Karpas-422 (cell line): Measurements from ENCODE around the gene PSMD2. TPM values are rescaled to one million over a fixed set of nuclear protein-coding genes. Genes with fewer than 3 reads are reported as not detected.

ENCODE experiments used
- DNase-seq: peaks from one replicate; pipeline ENCODE4 v3.0.0-alpha.2; 2015
- H2AFZ ChIP-seq: fragments of 200-600 bp; sonication (generic); 2 replicates; pipeline ENCODE4 v1.6.1; 2014; ENCODE audit warnings: antibody characterized with exemption, low read length, mixed read lengths
- H3K27ac ChIP-seq: fragments of 200-600 bp; sonication (generic); 2 replicates; pipeline ENCODE4 v1.5.1; 2014; ENCODE audit warnings: mild to moderate bottlenecking, low read length, moderate library complexity
- H3K27me3 ChIP-seq: fragments of 200-600 bp; sonication (generic); 2 replicates; pipeline ENCODE4 v1.6.1; 2014; ENCODE audit warnings: low read length, mixed read lengths
- H3K36me3 ChIP-seq: fragments of 200-600 bp; sonication (generic); 2 replicates; pipeline ENCODE4 v1.6.1; 2014; ENCODE audit warnings: low read length, mixed read lengths; ENCODE audit not compliant: insufficient read depth
- H3K4me1 ChIP-seq: fragments of 200-600 bp; sonication (generic); 2 replicates; pipeline ENCODE4 v1.6.1; 2014; ENCODE audit warnings: mild to moderate bottlenecking, low read length, mixed read lengths
- H3K4me2 ChIP-seq: fragments of 200-600 bp; sonication (generic); 2 replicates; pipeline ENCODE4 v1.6.1; 2014; ENCODE audit warnings: low read length, low read depth, mild to moderate bottlenecking; ENCODE audit not compliant: poor library complexity, severe bottlenecking
- H3K4me3 ChIP-seq: fragments of 200-600 bp; sonication (generic); 2 replicates; pipeline ENCODE4 v1.5.1; 2014; ENCODE audit warnings: mild to moderate bottlenecking, antibody characterized with exemption, low read length, mixed read lengths
- H3K79me2 ChIP-seq: fragments of 200-600 bp; sonication (generic); 2 replicates; pipeline ENCODE4 v1.6.1; 2014; ENCODE audit warnings: mild to moderate bottlenecking, low read length, mixed read lengths
- H3K9ac ChIP-seq: fragments of 200-600 bp; sonication (generic); 2 replicates; pipeline ENCODE4 v1.6.0; 2014; ENCODE audit warnings: low read length
- H3K9me2 ChIP-seq: fragments of 200-600 bp; sonication (generic), shearing (Covaris generic); replicated peaks from 2 replicates; pipeline ENCODE4 v1.6.0; 2014; ENCODE audit warnings: mild to moderate bottlenecking, low read length, moderate library complexity; ENCODE audit not compliant: insufficient read depth
- H3K9me3 ChIP-seq: fragments of 300-700, 200-600 bp; sonication (generic); 2 replicates; pipeline ENCODE4 v1.6.1; 2014; ENCODE audit warnings: low read length, mixed read lengths
- H4K20me1 ChIP-seq: fragments of 200-600 bp; sonication (generic); 2 replicates; pipeline ENCODE4 v1.6.1; 2014; ENCODE audit warnings: mild to moderate bottlenecking, antibody characterized with exemption, low read length, low read depth; ENCODE audit not compliant: insufficient read depth
- total RNA-seq: library from RNA; depleted of rRNA; stranded (reverse); fragments of >200 nt; shearing (Covaris generic); gene quantifications from 2 replicates; pipeline ENCODE4 v1.2.3, GENCODE V29; 2014; ENCODE audit warnings: low replicate concordance

Gene PSMD2
- total RNA-seq, 1 experiment from 2014 or later = 235 TPM

DNA sequence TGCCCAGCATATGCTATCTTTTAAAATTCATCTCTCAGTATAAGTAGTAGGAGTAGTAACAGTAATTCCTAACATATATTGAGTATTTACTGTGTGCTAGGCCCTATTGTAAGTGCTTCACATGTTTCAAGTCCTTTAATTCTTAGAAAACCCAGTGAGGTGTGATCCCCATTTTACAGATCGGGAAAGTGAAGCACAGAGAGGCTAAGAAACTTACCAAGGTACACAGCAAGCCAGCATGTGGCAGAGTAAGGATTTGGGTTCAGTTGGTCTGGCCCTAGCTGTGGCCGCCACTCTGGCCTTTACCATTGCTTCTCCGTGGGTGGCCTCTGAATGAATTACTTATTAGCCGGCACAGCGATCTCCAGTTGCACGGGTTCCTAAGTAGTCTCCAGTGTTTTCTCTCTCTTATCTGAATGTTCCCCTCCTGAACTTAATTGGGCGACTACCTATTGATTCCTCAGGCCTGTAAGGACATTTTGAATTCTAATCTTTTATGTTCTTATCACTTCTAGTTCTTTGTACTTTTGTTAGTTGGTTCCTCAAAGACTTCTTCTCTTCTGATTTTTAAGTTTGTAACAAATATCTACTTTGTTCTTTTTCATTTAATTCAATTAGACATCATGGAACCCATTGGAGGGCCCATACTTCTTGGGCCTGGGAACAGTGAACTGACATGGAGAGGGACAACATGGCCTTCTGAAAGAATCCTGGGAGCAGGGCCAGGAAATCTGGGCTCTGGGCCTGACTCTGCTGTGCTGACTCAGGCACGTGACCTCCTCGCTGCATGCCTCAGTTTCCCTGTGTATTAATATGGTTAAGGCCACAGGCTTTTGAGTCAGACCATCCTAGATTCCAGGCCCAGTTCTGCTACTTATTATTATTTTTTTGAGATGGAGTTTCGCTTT, 50.8 kb downstream of the PSMD2 start:
- DNase-seq = no peak
- Histone ChIP-seq H3K4me1 (no peaks in the 10 kb centered on the region), H3K27ac (no peak overlapping the region), H3K9me3 (no peaks in the 10 kb centered on the region), H3K27me3 (no peaks in the 10 kb centered on the region), H3K4me3 (no peak overlapping the region), H3K36me3 (no peaks in the 10 kb centered on the region), H4K20me1 (no peaks in the 10 kb centered on the region), H2AFZ (no peak overlapping the region), H3K9ac (no peak overlapping the region), H3K4me2 (no peak overlapping the region), H3K9me2 (no peaks in the 10 kb centered on the region), H3K79me2 (no peaks in the 10 kb centered on the region)

GRCh38 chr3:184350618-184351017, 51.6 kb downstream of the PSMD2 start:
- no peak overlapping the region for H3K9ac ChIP-seq
- no peaks in the 10 kb centered on the region for H3K9me3 ChIP-seq
- H3K4me2 ChIP-seq = no peak overlapping the region
- no peaks in the 10 kb centered on the region for H3K4me1 ChIP-seq
- no peaks in the 10 kb centered on the region for H4K20me1 ChIP-seq
- no peaks in the 10 kb centered on the region for H3K36me3 ChIP-seq
- H3K4me3 ChIP-seq = no peak overlapping the region
- DNase-seq = no peak
- no peaks in the 10 kb centered on the region for H3K9me2 ChIP-seq
- no peaks in the 10 kb centered on the region for H3K79me2 ChIP-seq
- H3K27ac ChIP-seq = no peak overlapping the region
- H3K27me3 ChIP-seq = no peaks in the 10 kb centered on the region
- no peak overlapping the region for H2AFZ ChIP-seq

- Histone ChIP-seq H3K27me3 (no peaks in the 10 kb centered on the region), H3K79me2 (no peaks in the 10 kb centered on the region), H4K20me1 (no peaks in the 10 kb centered on the region), H3K9ac (no peak overlapping the region), H3K27ac (no peak overlapping the region), H3K9me2 (no peaks in the 10 kb centered on the region), H3K4me1 (no peaks in the 10 kb centered on the region), H2AFZ (no peak overlapping the region), H3K9me3 (no peaks in the 10 kb centered on the region), H3K4me3 (no peak overlapping the region), H3K36me3 (no peaks in the 10 kb centered on the region), H3K4me2 (no peak overlapping the region)
- no peak for DNase-seq
Measured at GRCh38 chr3:184351511-184352148, 52.6 kb downstream of the PSMD2 start.

DNA sequence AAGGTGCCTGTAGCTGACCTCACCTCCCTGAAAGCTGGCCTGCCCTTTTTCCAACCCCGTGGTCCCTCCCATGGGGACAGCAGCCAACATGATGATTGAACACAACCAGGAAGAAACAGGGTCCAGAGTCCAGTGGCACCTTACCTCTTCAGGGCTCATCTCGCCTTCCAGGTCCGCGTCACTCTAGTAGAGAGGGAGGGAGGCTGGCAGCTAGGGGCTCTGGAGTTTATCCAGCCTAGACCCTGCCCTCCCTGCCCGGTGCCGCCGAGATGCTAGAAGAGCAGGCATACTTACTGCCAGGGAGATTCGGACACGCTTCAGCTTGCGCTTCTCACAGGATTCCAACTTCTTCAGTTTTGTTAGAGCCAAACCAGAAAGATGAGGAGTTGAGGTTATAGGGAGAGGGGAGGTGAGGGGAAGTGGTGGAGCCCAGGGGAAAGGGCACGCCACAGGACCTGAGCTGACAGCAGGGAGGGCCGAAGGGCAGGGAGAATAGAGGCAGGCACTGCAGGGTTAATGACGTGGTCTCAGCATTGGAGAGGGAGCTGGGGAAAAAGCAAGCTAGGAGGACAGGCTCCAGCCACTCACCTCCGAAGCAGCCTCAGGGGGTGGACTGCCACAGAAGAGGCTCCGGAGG, 53.2 kb downstream of the PSMD2 start:
- H3K4me2 ChIP-seq = no peak overlapping the region
- H3K9me3 ChIP-seq = no peaks in the 10 kb centered on the region
- H3K79me2 ChIP-seq = no peaks in the 10 kb centered on the region
- H3K27me3 ChIP-seq = no peaks in the 10 kb centered on the region
- H4K20me1 ChIP-seq = no peaks in the 10 kb centered on the region
- no peak overlapping the region for H3K9ac ChIP-seq
- no peak overlapping the region for H3K27ac ChIP-seq
- H2AFZ ChIP-seq = no peak overlapping the region
- H3K36me3 ChIP-seq = no peaks in the 10 kb centered on the region
- no peaks in the 10 kb centered on the region for H3K4me1 ChIP-seq
- no peak for DNase-seq
- no peaks in the 10 kb centered on the region for H3K9me2 ChIP-seq
- no peak overlapping the region for H3K4me3 ChIP-seq

DNA sequence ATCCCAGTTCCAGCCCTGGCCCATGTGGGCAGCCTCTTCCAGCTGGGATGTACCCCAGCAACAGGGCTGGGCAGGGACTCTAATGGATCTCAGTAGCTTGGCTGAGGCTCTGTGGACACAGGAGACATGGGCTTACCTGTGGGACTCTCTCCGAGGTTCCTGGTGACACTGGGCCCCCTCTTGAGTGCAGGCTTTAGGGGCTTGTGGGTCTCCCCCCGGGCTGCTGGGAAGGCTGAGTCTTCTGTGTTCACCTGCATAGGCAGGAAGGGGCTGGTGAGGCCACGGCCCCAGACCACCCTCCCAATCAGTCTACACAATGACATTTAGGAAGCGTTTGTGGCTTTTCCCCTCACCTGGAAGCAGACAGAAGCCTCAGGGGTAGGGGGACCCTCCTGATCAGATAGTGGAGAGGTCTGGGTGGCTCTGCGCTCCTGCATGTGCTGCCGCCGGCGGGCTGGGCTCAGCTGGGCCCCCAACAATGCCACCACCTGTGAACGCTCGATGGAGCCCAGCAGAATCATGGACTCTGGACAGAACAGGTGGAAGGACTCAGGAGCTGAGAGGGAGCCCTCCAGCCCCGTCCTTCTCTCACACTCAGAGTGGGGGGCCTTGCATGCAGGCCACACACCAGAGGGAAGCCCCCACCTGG, 54.0 kb downstream of the PSMD2 start:
- H3K27me3 ChIP-seq = no peaks in the 10 kb centered on the region
- H3K9me2 ChIP-seq = no peaks in the 10 kb centered on the region
- no peak overlapping the region for H2AFZ ChIP-seq
- no peak overlapping the region for H3K4me3 ChIP-seq
- H3K9me3 ChIP-seq = no peaks in the 10 kb centered on the region
- no peaks in the 10 kb centered on the region for H3K36me3 ChIP-seq
- no peak overlapping the region for H3K9ac ChIP-seq
- no peak for DNase-seq
- H3K4me2 ChIP-seq = no peak overlapping the region
- no peaks in the 10 kb centered on the region for H3K79me2 ChIP-seq
- H3K27ac ChIP-seq = no peak overlapping the region
- H3K4me1 ChIP-seq = no peaks in the 10 kb centered on the region
- H4K20me1 ChIP-seq = no peaks in the 10 kb centered on the region

GRCh38 chr3:184353546-184353941, 54.5 kb downstream of the PSMD2 start:
- H3K79me2 ChIP-seq = no peaks in the 10 kb centered on the region
- no peak overlapping the region for H3K4me2 ChIP-seq
- DNase-seq = no peak
- no peaks in the 10 kb centered on the region for H3K4me1 ChIP-seq
- no peak overlapping the region for H2AFZ ChIP-seq
- no peak overlapping the region for H3K4me3 ChIP-seq
- no peak overlapping the region for H3K9ac ChIP-seq
- no peak overlapping the region for H3K27ac ChIP-seq
- no peaks in the 10 kb centered on the region for H3K27me3 ChIP-seq
- no peaks in the 10 kb centered on the region for H4K20me1 ChIP-seq
- H3K36me3 ChIP-seq = no peaks in the 10 kb centered on the region
- H3K9me2 ChIP-seq = no peaks in the 10 kb centered on the region
- H3K9me3 ChIP-seq = no peaks in the 10 kb centered on the region

DNA sequence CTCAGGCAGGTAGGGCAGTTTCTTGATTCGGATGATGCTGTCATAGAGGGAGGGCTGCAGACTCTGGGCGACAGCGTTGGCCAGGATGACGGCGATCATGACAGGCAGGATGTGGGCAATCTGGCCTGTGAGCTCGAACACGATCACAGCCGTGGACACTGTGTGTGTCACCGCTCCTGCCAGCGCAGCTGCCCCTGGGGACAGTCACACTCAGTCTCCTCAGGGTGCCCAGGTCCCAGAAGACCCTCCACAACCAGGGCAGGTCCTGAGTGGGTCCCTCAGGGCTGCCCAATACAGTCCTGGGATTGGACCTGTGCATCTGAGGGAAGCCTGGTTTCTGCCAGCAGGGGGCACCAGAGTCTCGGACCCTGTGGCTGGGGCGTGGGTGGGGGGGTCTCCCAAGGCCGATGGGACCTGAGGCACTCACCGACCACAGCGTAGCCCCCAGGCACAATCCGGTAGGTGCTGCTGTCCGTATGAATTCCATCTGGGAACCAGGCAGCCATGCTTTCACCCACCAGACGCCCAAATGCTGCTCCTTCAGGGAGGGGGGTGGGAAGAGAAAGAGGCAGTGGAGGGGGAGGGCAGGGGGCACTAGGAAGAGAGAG, 55.2 kb downstream of the PSMD2 start:
- DNase-seq = peak; percentile 89

More for the DNA sequence above, 55.2 kb downstream of the PSMD2 start:
- no peak overlapping the region; the same call in 1 of the 2 replicates for H3K9ac ChIP-seq
- H3K27me3 ChIP-seq = no peaks in the 10 kb centered on the region
- H3K4me3 ChIP-seq = no peak overlapping the region
- no peak overlapping the region for H3K27ac ChIP-seq
- H3K4me2 ChIP-seq = no peak overlapping the region
- H3K9me3 ChIP-seq = no peaks in the 10 kb centered on the region
- H3K9me2 ChIP-seq = no peaks in the 10 kb centered on the region
- no peak overlapping the region for H2AFZ ChIP-seq
- no peaks in the 10 kb centered on the region for H3K4me1 ChIP-seq
- no peaks in the 10 kb centered on the region for H4K20me1 ChIP-seq
- H3K36me3 ChIP-seq = no peaks in the 10 kb centered on the region
- no peaks in the 10 kb centered on the region for H3K79me2 ChIP-seq
